GM10266 (cell line): ENCODE measurements around the gene CFAP43.

Experiments used
- DNase-seq: peaks from one replicate; pipeline ENCODE4 v3.0.0; 2012; ENCODE audit errors: extremely low spot score
- TF ChIP-seq, protein P1 (sequence below): IDR thresholded peaks from 2 replicates; pipeline ENCODE4 v1.5.1; 2012; ENCODE audit warnings: mild to moderate bottlenecking, low read depth; ENCODE audit not compliant: control insufficient read depth, insufficient read depth; ENCODE audit errors: missing control alignments

The CFAP43 gene

GRCh38 chr10:104234934-104235333 is 2.8 kb upstream of the CFAP43 start:
- DNase-seq = no peak

GRCh38 chr10:104233817-104234216 is 1.7 kb upstream of the CFAP43 start:
- TF ChIP-seq, protein P1, sequence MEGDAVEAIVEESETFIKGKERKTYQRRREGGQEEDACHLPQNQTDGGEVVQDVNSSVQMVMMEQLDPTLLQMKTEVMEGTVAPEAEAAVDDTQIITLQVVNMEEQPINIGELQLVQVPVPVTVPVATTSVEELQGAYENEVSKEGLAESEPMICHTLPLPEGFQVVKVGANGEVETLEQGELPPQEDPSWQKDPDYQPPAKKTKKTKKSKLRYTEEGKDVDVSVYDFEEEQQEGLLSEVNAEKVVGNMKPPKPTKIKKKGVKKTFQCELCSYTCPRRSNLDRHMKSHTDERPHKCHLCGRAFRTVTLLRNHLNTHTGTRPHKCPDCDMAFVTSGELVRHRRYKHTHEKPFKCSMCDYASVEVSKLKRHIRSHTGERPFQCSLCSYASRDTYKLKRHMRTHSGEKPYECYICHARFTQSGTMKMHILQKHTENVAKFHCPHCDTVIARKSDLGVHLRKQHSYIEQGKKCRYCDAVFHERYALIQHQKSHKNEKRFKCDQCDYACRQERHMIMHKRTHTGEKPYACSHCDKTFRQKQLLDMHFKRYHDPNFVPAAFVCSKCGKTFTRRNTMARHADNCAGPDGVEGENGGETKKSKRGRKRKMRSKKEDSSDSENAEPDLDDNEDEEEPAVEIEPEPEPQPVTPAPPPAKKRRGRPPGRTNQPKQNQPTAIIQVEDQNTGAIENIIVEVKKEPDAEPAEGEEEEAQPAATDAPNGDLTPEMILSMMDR = no peak
- DNase-seq = no peak

More at GRCh38 chr10:104234934-104235333, 2.8 kb upstream of the CFAP43 start:
- TF ChIP-seq, protein P1 = no peak

- TF ChIP-seq, protein P1 = no peak
- no peak for DNase-seq
These were observed 494 bp upstream of the CFAP43 start for GRCh38 chr10:104232613-104233102.

DNA sequence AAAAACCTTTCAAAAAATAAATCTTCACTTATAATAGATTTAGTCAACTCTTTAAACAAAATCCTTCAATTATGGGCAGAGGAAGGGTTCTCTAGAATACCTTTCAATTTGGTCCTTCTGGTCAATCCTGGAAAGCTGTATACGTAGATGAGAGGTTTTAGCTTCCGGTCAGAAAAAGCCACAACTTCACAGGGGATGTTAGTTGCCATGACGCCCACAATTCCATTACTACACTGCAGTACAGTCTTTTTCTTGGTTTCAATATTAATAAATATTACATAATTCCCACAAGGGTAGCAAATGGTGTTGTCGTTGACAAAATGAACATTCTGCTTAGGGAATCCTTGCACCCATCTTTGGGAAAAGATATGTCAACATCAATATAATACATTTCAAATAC is 1.7 kb downstream of the CFAP43 start:
- DNase-seq = no peak

GRCh38 chr10:104223304-104223703 is 8.9 kb downstream of the CFAP43 start:
- TF ChIP-seq, protein P1 = no peak
- no peak for DNase-seq

More for the DNA sequence above, 1.7 kb downstream of the CFAP43 start:
- TF ChIP-seq, protein P1 = no peak

DNA sequence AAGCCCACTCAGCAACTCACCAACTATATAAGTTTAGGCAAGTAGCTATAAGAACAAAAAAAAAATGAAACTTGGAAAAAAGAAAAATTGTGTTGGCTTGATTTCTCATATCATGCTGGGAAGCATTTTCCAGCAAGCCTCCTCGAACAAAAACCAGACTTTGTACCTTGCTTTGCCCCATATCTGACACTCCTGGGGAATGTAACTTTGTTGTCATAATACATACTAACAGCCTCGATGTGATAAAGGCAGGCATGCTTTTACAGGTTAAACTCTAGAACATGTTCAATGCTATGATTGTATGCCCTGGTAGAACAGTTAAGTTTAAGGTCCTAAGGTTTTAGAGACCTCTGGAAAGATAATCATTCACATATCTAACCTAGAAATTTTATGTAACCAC is 11.6 kb downstream of the CFAP43 start:
- TF ChIP-seq, protein P1 = no peak
- DNase-seq = no peak

- TF ChIP-seq, protein P1 = no peak
- no peak for DNase-seq
These were observed 13.4 kb downstream of the CFAP43 start for GRCh38 chr10:104218751-104219150.
